ENCODE measurements around the gene CYTH3.
A peak's percentile ranks its signal among the peaks of the same experiment; 100 is the strongest.
"Not testable (repeated sequence)": the region's sequence is repeated elsewhere in the genome, so short reads cannot be mapped to it uniquely, and the experiment has no call there.

The CYTH3 gene

DNA sequence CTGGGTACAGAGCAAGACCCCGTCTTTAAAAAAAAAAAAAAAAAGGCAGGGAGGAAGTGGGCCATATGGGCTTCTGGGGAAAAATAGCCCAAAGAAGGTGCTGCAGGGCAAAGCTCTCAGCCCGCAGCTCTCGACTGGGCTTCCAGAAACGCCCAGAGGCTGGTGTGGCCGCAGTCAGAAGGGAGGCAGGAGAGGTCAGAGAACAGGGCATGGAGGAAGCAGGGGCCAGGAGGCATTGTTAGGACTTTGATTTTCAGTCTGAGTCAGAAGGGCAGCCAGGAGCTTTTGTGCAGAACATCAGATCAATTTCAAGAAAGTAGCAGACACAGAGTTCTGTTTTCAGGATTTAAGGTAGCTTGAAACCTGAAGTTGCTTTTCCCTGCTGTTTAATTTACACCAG, 35.3 kb upstream of the CYTH3 start:
- H3K27ac ChIP-seq, result no peak overlapping the region
- TF ChIP-seq ZFX (IDR thresholded peaks at IDR 0.05; ENCODE audit: borderline replicate concordance) (no peak), CTCF (IDR thresholded peaks at IDR 0.05) (no peak)

DNA sequence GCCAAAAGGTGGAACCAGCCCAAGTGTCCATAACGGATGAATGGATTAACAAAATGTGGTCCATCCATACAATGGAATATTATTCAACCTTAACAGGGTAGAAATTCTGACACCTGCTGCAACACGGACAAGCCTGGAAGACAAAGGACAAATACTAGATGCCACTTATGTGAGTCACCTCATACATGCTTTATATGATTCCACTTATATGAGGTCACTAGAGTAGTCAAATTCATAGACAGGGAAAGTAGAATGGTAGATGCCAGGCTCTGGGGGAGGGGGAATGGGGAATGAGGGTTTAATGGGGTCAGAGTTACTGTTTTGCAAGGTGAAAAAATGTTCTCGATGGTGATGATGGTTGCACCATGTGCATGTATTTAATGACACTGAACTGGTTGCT, 34.0 kb upstream of the CYTH3 start:
- TF ChIP-seq ZFX (IDR thresholded peaks at IDR 0.05; ENCODE audit: borderline replicate concordance) (no peak), CTCF (IDR thresholded peaks at IDR 0.05) (no peak)
- H3K27ac ChIP-seq, result no peak overlapping the region

DNA sequence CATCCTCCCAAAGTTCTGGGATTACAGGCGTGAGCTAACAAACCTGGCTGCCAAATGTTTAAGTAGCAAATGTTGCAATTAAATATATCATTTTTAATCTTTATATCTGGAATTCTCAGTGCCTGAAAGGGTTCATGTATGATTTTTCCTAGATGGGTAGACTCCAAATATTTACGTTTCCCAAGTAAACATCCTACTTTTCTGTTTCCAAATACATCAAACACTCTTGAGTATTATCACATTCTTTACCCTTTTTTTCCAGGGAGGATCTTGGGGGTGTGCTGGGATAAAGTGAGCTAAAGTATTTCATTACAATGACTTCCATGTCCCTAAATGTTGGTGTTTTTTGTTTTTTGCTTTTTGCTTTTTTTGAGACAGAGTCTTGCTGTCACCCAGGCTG, 32.9 kb upstream of the CYTH3 start:
- TF ChIP-seq CTCF (IDR thresholded peaks at IDR 0.05) (no peak), ZFX (IDR thresholded peaks at IDR 0.05; ENCODE audit: borderline replicate concordance) (no peak)
- H3K27ac ChIP-seq, result 0 out of 2 replicates have a peak overlapping the region, but pooled peaks have one; percentile 12

- not testable (repeated sequence) for H3K27ac ChIP-seq
These were observed 29.0 kb upstream of the CYTH3 start for GRCh38 chr7:6301446-6301845.

DNA sequence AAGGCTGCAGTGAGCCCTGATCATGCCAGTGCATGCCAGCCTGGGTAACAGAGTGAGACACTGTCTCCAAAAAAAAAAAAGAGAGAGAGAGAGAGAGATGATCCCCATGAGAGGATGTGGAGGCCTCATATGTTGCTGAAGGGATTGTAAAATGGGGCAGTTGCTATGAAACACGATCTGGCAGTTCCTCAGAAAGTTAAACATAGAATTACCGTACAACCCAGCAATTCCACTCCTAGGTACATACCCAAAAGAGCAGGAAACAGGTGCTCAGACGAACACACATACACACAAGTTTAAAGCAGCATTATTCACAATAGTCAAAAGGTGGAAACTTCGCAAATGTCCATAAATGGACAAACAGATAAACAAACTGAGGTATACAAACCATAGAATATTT, 27.4 kb upstream of the CYTH3 start:
- H3K27ac ChIP-seq, result no peak overlapping the region
- TF ChIP-seq CTCF (IDR thresholded peaks at IDR 0.05), result no peak
- no peak for TF ChIP-seq ZFX (IDR thresholded peaks at IDR 0.05; ENCODE audit: borderline replicate concordance)

GRCh38 chr7:6294839-6295238, 22.4 kb upstream of the CYTH3 start:
- no peak overlapping the region for H3K27ac ChIP-seq
- TF ChIP-seq CTCF (IDR thresholded peaks at IDR 0.05), result no peak
- TF ChIP-seq ZFX (IDR thresholded peaks at IDR 0.05; ENCODE audit: borderline replicate concordance), result no peak

GRCh38 chr7:6293202-6293601, 20.8 kb upstream of the CYTH3 start:
- TF ChIP-seq CTCF (IDR thresholded peaks at IDR 0.05) (no peak), ZFX (IDR thresholded peaks at IDR 0.05; ENCODE audit: borderline replicate concordance) (no peak)
- no peak overlapping the region for H3K27ac ChIP-seq

- not testable (repeated sequence) for H3K27ac ChIP-seq
These were observed 19.5 kb upstream of the CYTH3 start for GRCh38 chr7:6291941-6292340.

DNA sequence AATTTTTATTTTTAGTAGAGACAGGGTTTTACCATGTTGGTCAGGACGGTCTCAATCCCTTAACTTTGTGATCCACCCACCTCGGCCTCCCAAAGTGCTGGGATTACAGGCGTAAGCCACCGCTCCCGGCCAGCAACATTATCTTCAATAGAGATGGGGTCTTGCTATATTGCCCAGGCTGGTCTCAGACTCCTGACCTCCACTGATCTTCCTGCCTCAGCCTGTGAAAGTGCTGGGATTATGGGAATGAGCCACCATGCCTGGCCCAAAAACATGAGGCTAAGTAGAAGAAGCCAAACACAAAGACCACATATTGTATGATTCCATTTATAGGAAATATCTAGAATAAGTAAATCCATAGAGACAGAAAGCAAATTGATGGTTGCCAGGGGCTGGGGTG, 19.1 kb upstream of the CYTH3 start:
- no peak overlapping the region for H3K27ac ChIP-seq
- TF ChIP-seq ZFX (IDR thresholded peaks at IDR 0.05; ENCODE audit: borderline replicate concordance) (no peak), CTCF (IDR thresholded peaks at IDR 0.05) (no peak)

Data from 22Rv1 (cell line).